HepG2 (cell line): ENCODE data around the gene ACYP2. TPM values are rescaled to one million over a fixed set of nuclear protein-coding genes. Genes with fewer than 3 reads are reported as not detected.

Experiments used
- ARID2 ChIP-seq: sonication (generic); formaldehyde crosslinking; IDR thresholded peaks from 2 replicates; pipeline ENCODE4 v1.8.1; 2022; ENCODE audit warnings: mild to moderate bottlenecking, missing genetic modification reagents, borderline replicate concordance
- DR1 ChIP-seq: sonication (generic); formaldehyde crosslinking; IDR thresholded peaks from 2 replicates; pipeline ENCODE4 v1.8.0; 2021; ENCODE audit warnings: mild to moderate bottlenecking, missing genetic modification reagents, inconsistent platforms
- ETV6 ChIP-seq: sonication (generic); formaldehyde crosslinking; conservative IDR thresholded peaks from 2 replicates; pipeline ENCODE4 v1.4.0; 2020; ENCODE audit warnings: missing genetic modification reagents
- GFI1 ChIP-seq: sonication (generic); formaldehyde crosslinking; IDR thresholded peaks from 2 replicates; pipeline ENCODE4 v1.5.0; 2020; ENCODE audit warnings: missing genetic modification reagents, mild to moderate bottlenecking, borderline replicate concordance
- KDM3A ChIP-seq: IDR thresholded peaks from 2 replicates; pipeline ENCODE4 v1.6.1; 2018; ENCODE audit warnings: low read depth, missing compliant biosample characterization
- NFKBIZ ChIP-seq: IDR thresholded peaks from 2 replicates; pipeline ENCODE4 v1.6.1; 2018; ENCODE audit warnings: missing genetic modification reagents, missing compliant biosample characterization
- SNAPC2 ChIP-seq: sonication (generic); formaldehyde crosslinking; IDR thresholded peaks from 2 replicates; pipeline ENCODE4 v1.8.1; 2022; ENCODE audit warnings: mild to moderate bottlenecking, missing genetic modification reagents
- ZNF160 ChIP-seq: sonication (generic); formaldehyde crosslinking; IDR thresholded peaks from 2 replicates; pipeline ENCODE4 v1.8.0; 2022; ENCODE audit warnings: mild to moderate bottlenecking, inconsistent platforms, missing genetic modification reagents
- ZNF205 ChIP-seq: IDR thresholded peaks from 2 replicates; pipeline ENCODE4 v1.6.1; 2018; ENCODE audit warnings: missing biosample characterization, missing genetic modification reagents
- ZNF644 ChIP-seq: IDR thresholded peaks from 2 replicates; pipeline ENCODE4 v1.6.1; 2016; ENCODE audit warnings: low read depth
- ZNF670 ChIP-seq: sonication (generic); formaldehyde crosslinking; IDR thresholded peaks from 2 replicates; pipeline ENCODE4 v1.8.0; 2022; ENCODE audit warnings: mild to moderate bottlenecking, missing genetic modification reagents, borderline replicate concordance
- ZNF776 ChIP-seq: sonication (generic); formaldehyde crosslinking; IDR thresholded peaks from 2 replicates; pipeline ENCODE4 v1.4.0; 2020; ENCODE audit warnings: mild to moderate bottlenecking, missing genetic modification reagents
- polyA plus RNA-seq, 8 experiments: library from polyadenylated mRNA; depleted of rRNA in 3 of 8; stranded (reverse) in 7 of 8; unstranded in 1 of 8; fragments of >200 nt; fragmentation: Illumina TruSeq in 4 of 8; extraction: Trizol in 4 of 8; gene quantifications; 2 replicates each; pipeline versions ENCODE4 v1.2.1 to v1.2.3, GENCODE V29; 2011 to 2016; ENCODE audit warnings: low read depth in 4 of 8, missing spikeins in 1 of 8, mixed read lengths in 1 of 8; ENCODE audit not compliant: insufficient read depth in 1 of 8
- total RNA-seq, 5 experiments: library from RNA; depleted of rRNA; stranded (reverse); fragments of >200 nt; fragmentation: Illumina TruSeq; extraction: Trizol; gene quantifications; 2 replicates each; pipeline ENCODE4 v1.2.3, GENCODE V29; 2016; ENCODE audit warnings: low read depth in 1 of 5
- TF ChIP-seq, protein P1 (sequence below): sonication (generic); formaldehyde crosslinking; IDR thresholded peaks from 2 replicates; pipeline ENCODE4 v1.8.1; 2023; ENCODE audit warnings: mild to moderate bottlenecking, moderate library complexity, missing genetic modification reagents
- TF ChIP-seq, protein P2 (sequence below): sonication (generic); formaldehyde crosslinking; IDR thresholded peaks from 2 replicates; pipeline ENCODE4 v1.4.0; 2020; ENCODE audit warnings: missing genetic modification reagents
- TF ChIP-seq, protein P3 (sequence below): sonication (generic); formaldehyde crosslinking; conservative IDR thresholded peaks from 2 replicates; pipeline ENCODE4 v1.4.0; 2020; ENCODE audit warnings: missing genetic modification reagents
- TF ChIP-seq, protein P4 (sequence below): sonication (generic); formaldehyde crosslinking; IDR thresholded peaks from 2 replicates; pipeline ENCODE4 v1.8.1; 2023; ENCODE audit warnings: mild to moderate bottlenecking, missing genetic modification reagents

Gene ACYP2
- total and polyA plus RNA-seq, 2 of the 13 experiments (the other 11 are each of a cell fraction or from before 2014, with no cell fraction given) = 12.3 to 12.7 TPM

DNA sequence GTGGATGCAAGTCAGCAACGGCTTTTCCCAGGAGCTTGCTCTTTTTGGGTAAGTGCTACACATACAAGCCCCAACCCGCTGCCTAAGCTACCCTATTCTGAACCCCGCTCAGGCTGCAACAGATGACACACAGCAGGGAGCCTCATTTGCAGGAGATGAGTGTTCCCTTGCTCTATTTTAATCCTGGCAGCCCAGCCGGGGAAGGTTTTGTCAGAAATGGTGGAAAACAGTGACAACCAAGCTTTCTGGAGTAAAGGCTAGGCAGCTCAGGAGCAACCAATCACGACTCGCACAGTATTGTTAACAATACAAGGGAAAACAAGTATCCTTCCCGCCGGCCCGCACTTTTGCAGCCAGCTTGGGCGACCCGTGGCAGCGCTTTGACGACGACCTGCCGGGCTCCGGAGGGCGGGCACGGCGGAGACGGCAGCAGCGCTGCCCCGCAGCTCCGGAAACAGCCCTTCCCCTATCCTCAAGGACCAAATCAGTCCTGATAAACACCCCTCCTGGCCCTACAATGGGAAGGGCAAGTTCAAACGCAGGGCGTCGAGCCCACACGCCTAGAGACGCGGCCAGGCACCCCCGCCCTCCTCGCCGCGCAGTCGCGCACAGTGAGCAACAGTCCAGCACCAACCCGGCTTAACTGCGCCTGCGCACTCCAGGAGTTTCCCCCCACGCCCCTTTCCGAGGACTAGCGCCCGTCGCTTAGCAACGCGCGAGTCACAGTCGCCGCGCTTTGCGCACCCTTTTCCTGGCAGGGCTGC is 214.9 kb downstream of the ACYP2 start (continued):
- TF ChIP-seq, protein P1, sequence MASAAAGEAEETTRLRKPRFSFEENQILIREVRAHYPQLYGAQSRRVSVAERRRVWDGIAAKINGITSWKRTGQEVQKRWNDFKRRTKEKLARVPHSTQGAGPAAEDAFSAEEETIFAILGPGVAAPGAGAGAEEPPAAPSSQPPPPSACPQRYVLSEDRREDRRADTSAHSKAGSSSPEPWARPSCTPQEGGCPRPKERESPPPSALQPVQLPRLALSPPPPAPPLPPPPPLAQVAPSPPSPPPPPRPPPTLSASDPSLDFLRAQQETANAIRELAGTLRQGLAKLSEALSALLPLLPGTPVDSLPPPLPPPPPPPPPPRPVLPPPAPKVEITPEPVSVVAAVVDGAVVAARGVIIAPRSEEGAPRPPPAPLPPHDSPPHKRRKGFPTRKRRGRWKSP (CRISPR knock-in tag) = peak; percentile 99
- TF ChIP-seq, protein P2, sequence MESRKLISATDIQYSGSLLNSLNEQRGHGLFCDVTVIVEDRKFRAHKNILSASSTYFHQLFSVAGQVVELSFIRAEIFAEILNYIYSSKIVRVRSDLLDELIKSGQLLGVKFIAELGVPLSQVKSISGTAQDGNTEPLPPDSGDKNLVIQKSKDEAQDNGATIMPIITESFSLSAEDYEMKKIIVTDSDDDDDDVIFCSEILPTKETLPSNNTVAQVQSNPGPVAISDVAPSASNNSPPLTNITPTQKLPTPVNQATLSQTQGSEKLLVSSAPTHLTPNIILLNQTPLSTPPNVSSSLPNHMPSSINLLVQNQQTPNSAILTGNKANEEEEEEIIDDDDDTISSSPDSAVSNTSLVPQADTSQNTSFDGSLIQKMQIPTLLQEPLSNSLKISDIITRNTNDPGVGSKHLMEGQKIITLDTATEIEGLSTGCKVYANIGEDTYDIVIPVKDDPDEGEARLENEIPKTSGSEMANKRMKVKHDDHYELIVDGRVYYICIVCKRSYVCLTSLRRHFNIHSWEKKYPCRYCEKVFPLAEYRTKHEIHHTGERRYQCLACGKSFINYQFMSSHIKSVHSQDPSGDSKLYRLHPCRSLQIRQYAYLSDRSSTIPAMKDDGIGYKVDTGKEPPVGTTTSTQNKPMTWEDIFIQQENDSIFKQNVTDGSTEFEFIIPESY (CRISPR knock-in tag) = peak; percentile 41; the same call in 1 of the 2 replicates
- peak; percentile 86 for TF ChIP-seq ZNF776 (CRISPR knock-in tag)
- peak; percentile 70 for TF ChIP-seq DR1
- peak; percentile 60; the same call in 1 of the 2 replicates for TF ChIP-seq ZNF644 (CRISPR knock-in tag)
- no peak; the same call in 1 of the 2 replicates for TF ChIP-seq GFI1 (CRISPR knock-in tag)
- peak; percentile 55; the same call in 1 of the 2 replicates for TF ChIP-seq NFKBIZ (CRISPR knock-in tag)
- peak; percentile 72; the same call in 1 of the 2 replicates for TF ChIP-seq ZNF670 (CRISPR knock-in tag)
- TF ChIP-seq KDM3A = peak; percentile 75; the same call in 1 of the 2 replicates
- peak; percentile 58; the same call in 1 of the 2 replicates for TF ChIP-seq SNAPC2 (CRISPR knock-in tag)
- peak; percentile 67 for TF ChIP-seq ZNF205 (CRISPR knock-in tag)
- peak; percentile 90 for TF ChIP-seq ETV6 (CRISPR knock-in tag)
- TF ChIP-seq, protein P3, sequence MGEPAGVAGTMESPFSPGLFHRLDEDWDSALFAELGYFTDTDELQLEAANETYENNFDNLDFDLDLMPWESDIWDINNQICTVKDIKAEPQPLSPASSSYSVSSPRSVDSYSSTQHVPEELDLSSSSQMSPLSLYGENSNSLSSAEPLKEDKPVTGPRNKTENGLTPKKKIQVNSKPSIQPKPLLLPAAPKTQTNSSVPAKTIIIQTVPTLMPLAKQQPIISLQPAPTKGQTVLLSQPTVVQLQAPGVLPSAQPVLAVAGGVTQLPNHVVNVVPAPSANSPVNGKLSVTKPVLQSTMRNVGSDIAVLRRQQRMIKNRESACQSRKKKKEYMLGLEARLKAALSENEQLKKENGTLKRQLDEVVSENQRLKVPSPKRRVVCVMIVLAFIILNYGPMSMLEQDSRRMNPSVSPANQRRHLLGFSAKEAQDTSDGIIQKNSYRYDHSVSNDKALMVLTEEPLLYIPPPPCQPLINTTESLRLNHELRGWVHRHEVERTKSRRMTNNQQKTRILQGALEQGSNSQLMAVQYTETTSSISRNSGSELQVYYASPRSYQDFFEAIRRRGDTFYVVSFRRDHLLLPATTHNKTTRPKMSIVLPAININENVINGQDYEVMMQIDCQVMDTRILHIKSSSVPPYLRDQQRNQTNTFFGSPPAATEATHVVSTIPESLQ (CRISPR knock-in tag) = no peak; the same call in 1 of the 2 replicates
- TF ChIP-seq ARID2 (CRISPR knock-in tag) = peak; percentile 90; the same call in 1 of the 2 replicates
- TF ChIP-seq ZNF160 = peak; percentile 91
- TF ChIP-seq, protein P4, sequence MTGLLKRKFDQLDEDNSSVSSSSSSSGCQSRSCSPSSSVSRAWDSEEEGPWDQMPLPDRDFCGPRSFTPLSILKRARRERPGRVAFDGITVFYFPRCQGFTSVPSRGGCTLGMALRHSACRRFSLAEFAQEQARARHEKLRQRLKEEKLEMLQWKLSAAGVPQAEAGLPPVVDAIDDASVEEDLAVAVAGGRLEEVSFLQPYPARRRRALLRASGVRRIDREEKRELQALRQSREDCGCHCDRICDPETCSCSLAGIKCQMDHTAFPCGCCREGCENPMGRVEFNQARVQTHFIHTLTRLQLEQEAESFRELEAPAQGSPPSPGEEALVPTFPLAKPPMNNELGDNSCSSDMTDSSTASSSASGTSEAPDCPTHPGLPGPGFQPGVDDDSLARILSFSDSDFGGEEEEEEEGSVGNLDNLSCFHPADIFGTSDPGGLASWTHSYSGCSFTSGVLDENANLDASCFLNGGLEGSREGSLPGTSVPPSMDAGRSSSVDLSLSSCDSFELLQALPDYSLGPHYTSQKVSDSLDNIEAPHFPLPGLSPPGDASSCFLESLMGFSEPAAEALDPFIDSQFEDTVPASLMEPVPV (CRISPR knock-in tag) = no peak; the same call in 1 of the 2 replicates
